Endothelial cell of umbilical vein (primary cell): Measurements from ENCODE around the gene DPP10. TPM values are rescaled to one million over a fixed set of nuclear protein-coding genes. Genes with fewer than 3 reads are reported as not detected.

Experiments used
- BruUV-seq: library from RNA; stranded (reverse); fragments of 400-500 nt; replicated peaks from 2 replicates; lab custom pipeline; 2021; lab: Mats Ljungman, UMichigan
- CTCF ChIA-PET: fragments of 300-600, 350-600 bp; sonication (Branson Sonifier 250); formaldehyde crosslinking; loops from one replicate; lab custom pipeline; 2021; ENCODE audit warnings: antibody characterized with exemption, inconsistent platforms; lab: Charles Lee
- POLR2A ChIA-PET: fragments of 300-600, 350-600 bp; sonication (Branson Sonifier 250); formaldehyde crosslinking; loops from one replicate; lab custom pipeline; 2021; ENCODE audit warnings: antibody characterized with exemption, inconsistent platforms; lab: Charles Lee
- DNase-seq: peaks from one replicate; pipeline ENCODE4 v3.0.0-alpha.2; 2011; ENCODE audit warnings: low read depth, low spot score
- FAIRE-seq: peaks from 2 replicates; lab custom pipeline; 2011; peaks lifted over from hg19 to GRCh38; lab: Jason Lieb, UNC
- H2AFZ ChIP-seq: 2 replicates; pipeline ENCODE4 v1.6.0; 2012; ENCODE audit warnings: low read depth, low read length, control low read depth, inconsistent platforms
- H3K27ac ChIP-seq: 2 replicates; pipeline ENCODE4 v1.5.1; 2011; ENCODE audit warnings: low read depth, mild to moderate bottlenecking, control low read depth, low read length, moderate library complexity; ENCODE audit not compliant: insufficient read depth
- H3K27me3 ChIP-seq, 2 experiments: 2 replicates each; pipeline versions ENCODE4 v1.6.0 to v1.6.1; 2011; ENCODE audit warnings: low read length in 2 of 2, mixed read lengths in 1 of 2; ENCODE audit not compliant: control insufficient read depth in 2 of 2, insufficient read depth in 2 of 2
- H3K36me3 ChIP-seq, 2 experiments: 2 replicates in 1 of 2; 3 replicates in 1 of 2; pipeline ENCODE4 v1.5.1; 2011; ENCODE audit warnings: low read length in 2 of 2, mild to moderate bottlenecking in 1 of 2, moderate library complexity in 1 of 2; ENCODE audit not compliant: control insufficient read depth in 2 of 2, insufficient read depth in 2 of 2; ENCODE audit errors: extremely low read depth in 1 of 2
- H3K4me1 ChIP-seq: 3 replicates; pipeline ENCODE4 v1.5.1; 2011; ENCODE audit warnings: mild to moderate bottlenecking, low read length; ENCODE audit not compliant: control insufficient read depth, insufficient read depth; ENCODE audit errors: extremely low read depth
- H3K4me2 ChIP-seq: 2 replicates; pipeline ENCODE4 v1.6.1; 2011; ENCODE audit warnings: low read length, control low read depth, mixed read lengths; ENCODE audit not compliant: insufficient read depth
- H3K4me3 ChIP-seq, 3 experiments: fragments of 200-600 bp in 1 of 3; sonication (generic), shearing (Covaris generic) in 1 of 3; replicated peaks in 1 of 3; 2 replicates each; pipeline ENCODE4 v1.5.1; 2011 to 2016; ENCODE audit warnings: control low read depth in 3 of 3, low read length in 3 of 3, mild to moderate bottlenecking in 2 of 3, inconsistent platforms in 1 of 3, low read depth in 1 of 3, moderate library complexity in 1 of 3; ENCODE audit not compliant: insufficient read depth in 1 of 3
- H3K79me2 ChIP-seq: 2 replicates; pipeline ENCODE4 v1.6.0; 2012; ENCODE audit warnings: low read length, inconsistent platforms; ENCODE audit not compliant: control insufficient read depth, insufficient read depth
- H3K9ac ChIP-seq: replicated peaks from 2 replicates; pipeline ENCODE3; 2011; ENCODE audit warnings: low read length, control low read depth; ENCODE audit not compliant: insufficient read depth; ENCODE audit errors: extremely low read depth
- H3K9me1 ChIP-seq: replicated peaks from 3 replicates; pipeline ENCODE4 v1.6.0; 2011; ENCODE audit warnings: mild to moderate bottlenecking, low read length; ENCODE audit not compliant: control insufficient read depth, insufficient read depth; ENCODE audit errors: extremely low read depth
- H3K9me3 ChIP-seq: replicated peaks from 2 replicates; pipeline ENCODE4 v1.5.1; 2012; ENCODE audit warnings: low read length, inconsistent platforms; ENCODE audit not compliant: control insufficient read depth, insufficient read depth
- H4K20me1 ChIP-seq: replicated peaks from 2 replicates; pipeline ENCODE3; 2011; ENCODE audit warnings: mild to moderate bottlenecking, low read length; ENCODE audit not compliant: control insufficient read depth, insufficient read depth; ENCODE audit errors: extremely low read depth
- CTCF ChIP-seq, 2 donors: IDR thresholded peaks; 1 replicate in 1 of 2; 2 replicates in 1 of 2; pipeline ENCODE4 v1.5.1; 2011; ENCODE audit warnings: low read length in 2 of 2, mild to moderate bottlenecking in 2 of 2, moderate library complexity in 2 of 2, control low read depth in 1 of 2, inconsistent platforms in 1 of 2, low read depth in 1 of 2; ENCODE audit not compliant: insufficient read depth in 1 of 2; ENCODE audit errors: extremely low read depth in 1 of 2
- EZH2 ChIP-seq: IDR thresholded peaks from 2 replicates; pipeline ENCODE4 v1.6.1; 2012; ENCODE audit warnings: borderline replicate concordance, low read depth, mild to moderate bottlenecking, moderate library complexity, low read length, inconsistent platforms; ENCODE audit not compliant: severe bottlenecking
- FOS ChIP-seq: IDR thresholded peaks from 2 replicates; pipeline ENCODE4 v1.6.1; 2011; ENCODE audit warnings: mild to moderate bottlenecking, low read length, moderate library complexity, borderline replicate concordance; ENCODE audit not compliant: insufficient read depth
- GATA2 ChIP-seq: IDR thresholded peaks from 2 replicates; pipeline ENCODE4 v1.7.0; 2011; ENCODE audit warnings: low read depth, mild to moderate bottlenecking, moderate library complexity, mixed read lengths, low read length; ENCODE audit not compliant: insufficient read length, insufficient read depth
- JUN ChIP-seq: IDR thresholded peaks from 2 replicates; pipeline ENCODE4 v1.6.1; 2011; ENCODE audit warnings: borderline replicate concordance, low read depth; ENCODE audit not compliant: insufficient read length, insufficient read depth
- MAX ChIP-seq: IDR thresholded peaks from 2 replicates; pipeline ENCODE4 v1.6.1; 2011; ENCODE audit not compliant: insufficient read depth, insufficient read length
- MYC ChIP-seq: IDR thresholded peaks from one replicate; pipeline ENCODE4 v1.6.1; 2011; ENCODE audit warnings: mild to moderate bottlenecking, low read depth, low read length
- POLR2A ChIP-seq: IDR thresholded peaks from 2 replicates; pipeline ENCODE4 v1.6.1; 2012; ENCODE audit warnings: low read depth, mild to moderate bottlenecking, control low read depth, low read length
- POLR2AphosphoS5 ChIP-seq: IDR thresholded peaks from 2 replicates; pipeline ENCODE4 v1.6.1; 2012; ENCODE audit warnings: low read depth, mild to moderate bottlenecking, control low read depth, low read length, moderate library complexity; ENCODE audit not compliant: insufficient read depth
- dilution Hi-C: fragments of 300-500 bp; cut with MboI; formaldehyde crosslinking; loops from one replicate; pipeline ENCODE4 v1.15.0; 2019; ENCODE audit warnings: low sequenced_read_pairs; ENCODE audit not compliant: extremely low pct_ligation_motif_present
- intact Hi-C: fragments of 100-400 bp; cut with micrococcal nuclease; formaldehyde crosslinking; loops from one replicate; pipeline ENCODE4 v1.10.0; 2022
- polyA plus RNA-seq, 4 experiments: library from polyadenylated mRNA; depleted of rRNA in 3 of 4; stranded (reverse) in 3 of 4; unstranded in 1 of 4; fragments of >200 nt; gene quantifications; 2 replicates each; pipeline versions ENCODE4 v1.2.1 to v1.2.3, GENCODE V29; 2011 to 2012; ENCODE audit warnings: missing spikeins in 1 of 4
- total RNA-seq: library from RNA; stranded (reverse); gene quantifications from 2 replicates; pipeline ENCODE4 v1.2.3, GENCODE V29; 2021

The DPP10 gene
- total and polyA plus RNA-seq, 2 donors (not counting 3 experiments of a cell fraction or from before 2014, with no cell fraction given): not detected

- DNase-seq (no peak), FAIRE-seq (no peak)
- H3K79me2 ChIP-seq: no peaks in the 10 kb centered on the region
- no peak overlapping the region for H3K9ac ChIP-seq
- H3K4me3 ChIP-seq: no peak overlapping the region
- H2AFZ ChIP-seq: no peak overlapping the region
- dilution Hi-C loops (no loop called here), intact Hi-C loops (no loop called here)
- H3K27me3 ChIP-seq: no peaks in the 10 kb centered on the region
- H3K4me1 ChIP-seq: no peaks in the 10 kb centered on the region
- no peak overlapping the region for H3K27ac ChIP-seq
- no peaks in the 10 kb centered on the region for H3K9me1 ChIP-seq
- H3K4me2 ChIP-seq: no peak overlapping the region
- no peaks in the 10 kb centered on the region for H4K20me1 ChIP-seq
- POLR2A ChIA-PET: no interaction called here
- no TSS peak for BruUV-seq
- no peak for TF ChIP-seq MAX
- TF ChIP-seq EZH2: no peak
- TF ChIP-seq POLR2AphosphoS5: no peak
- TF ChIP-seq FOS: no peak
- TF ChIP-seq CTCF (IDR thresholded peaks at IDR 0.05; ENCODE audit: extremely low read depth in 1 of 2, insufficient read depth in 1 of 2, low read depth in 1 of 2, low read length in 2 of 2): no peak
- no peak for TF ChIP-seq MYC
- no peak for TF ChIP-seq JUN
- no peak for TF ChIP-seq POLR2A
- TF ChIP-seq GATA2: no peak
- CTCF ChIA-PET: no interaction called here
- H3K9me3 ChIP-seq: peaks cover 2% of the 10 kb centered on the region
- H3K36me3 ChIP-seq: no peaks in the 10 kb centered on the region
Observed at GRCh38 chr2:114499101-114499500, 56.7 kb downstream of the DPP10 start.
